Measurements from ENCODE around the gene CTH.

DNA sequence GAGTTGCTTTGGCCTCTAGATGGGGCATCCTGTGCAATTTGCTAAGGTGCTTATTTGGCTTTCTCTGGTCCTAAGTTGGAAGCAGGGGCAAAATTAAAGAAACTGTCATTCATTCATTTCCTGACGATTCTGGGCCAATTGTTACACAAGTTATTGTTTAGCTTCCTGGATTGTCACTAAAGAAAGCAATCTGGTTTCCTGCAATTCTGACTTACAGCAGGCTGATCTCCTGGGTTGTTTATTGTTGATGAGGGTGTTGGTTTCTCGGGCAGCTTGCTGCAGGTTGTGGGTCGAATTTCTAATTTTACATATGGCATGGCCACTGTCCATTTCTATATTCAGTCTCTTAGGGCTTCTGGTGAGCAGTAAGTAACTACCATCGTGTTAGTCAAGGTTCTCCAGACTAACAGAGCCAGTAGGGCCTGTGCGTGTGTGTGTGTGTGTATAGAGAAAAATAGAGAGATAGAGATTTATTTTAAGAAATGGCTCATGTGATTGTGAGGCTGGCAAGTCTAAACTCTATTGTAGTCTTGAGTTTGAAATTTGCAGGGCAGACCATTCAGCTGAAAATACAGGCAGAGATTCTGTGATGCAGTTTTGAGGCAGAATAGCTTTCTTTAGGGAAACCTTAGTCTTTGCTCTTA, 30.4 kb downstream of the CTH start:
- no peak for TF ChIP-seq TCF7L2 (IDR thresholded peaks at IDR 0.05; ENCODE audit: borderline replicate concordance, extremely low read depth, insufficient read depth, insufficient read length)
- TF ChIP-seq, protein P1, sequence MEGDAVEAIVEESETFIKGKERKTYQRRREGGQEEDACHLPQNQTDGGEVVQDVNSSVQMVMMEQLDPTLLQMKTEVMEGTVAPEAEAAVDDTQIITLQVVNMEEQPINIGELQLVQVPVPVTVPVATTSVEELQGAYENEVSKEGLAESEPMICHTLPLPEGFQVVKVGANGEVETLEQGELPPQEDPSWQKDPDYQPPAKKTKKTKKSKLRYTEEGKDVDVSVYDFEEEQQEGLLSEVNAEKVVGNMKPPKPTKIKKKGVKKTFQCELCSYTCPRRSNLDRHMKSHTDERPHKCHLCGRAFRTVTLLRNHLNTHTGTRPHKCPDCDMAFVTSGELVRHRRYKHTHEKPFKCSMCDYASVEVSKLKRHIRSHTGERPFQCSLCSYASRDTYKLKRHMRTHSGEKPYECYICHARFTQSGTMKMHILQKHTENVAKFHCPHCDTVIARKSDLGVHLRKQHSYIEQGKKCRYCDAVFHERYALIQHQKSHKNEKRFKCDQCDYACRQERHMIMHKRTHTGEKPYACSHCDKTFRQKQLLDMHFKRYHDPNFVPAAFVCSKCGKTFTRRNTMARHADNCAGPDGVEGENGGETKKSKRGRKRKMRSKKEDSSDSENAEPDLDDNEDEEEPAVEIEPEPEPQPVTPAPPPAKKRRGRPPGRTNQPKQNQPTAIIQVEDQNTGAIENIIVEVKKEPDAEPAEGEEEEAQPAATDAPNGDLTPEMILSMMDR (IDR thresholded peaks at IDR 0.05 in 2 of 3, conservative IDR thresholded peaks at IDR 0.05 in 1 of 3; ENCODE audit: borderline replicate concordance in 1 of 3, insufficient read depth in 1 of 3, low read depth in 2 of 3, low read length in 2 of 3) = no peak
- TF ChIP-seq JUND (IDR thresholded peaks at IDR 0.05) = no peak
- TF ChIP-seq POLR2AphosphoS5 (IDR thresholded peaks at IDR 0.05; ENCODE audit: low read depth, low read length) = no peak
- TF ChIP-seq SRF (IDR thresholded peaks at IDR 0.05; ENCODE audit: low read depth) = no peak
- no peak for TF ChIP-seq SIN3A (IDR thresholded peaks at IDR 0.05; ENCODE audit: low read depth)
- no peak for TF ChIP-seq YY1 (IDR thresholded peaks at IDR 0.05; ENCODE audit: extremely low read depth, insufficient replicate concordance, low read depth, low read length)
- TF ChIP-seq, protein P2, sequence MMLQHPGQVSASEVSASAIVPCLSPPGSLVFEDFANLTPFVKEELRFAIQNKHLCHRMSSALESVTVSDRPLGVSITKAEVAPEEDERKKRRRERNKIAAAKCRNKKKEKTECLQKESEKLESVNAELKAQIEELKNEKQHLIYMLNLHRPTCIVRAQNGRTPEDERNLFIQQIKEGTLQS (IDR thresholded peaks at IDR 0.05) = no peak
- no peak for TF ChIP-seq SP1 (IDR thresholded peaks at IDR 0.05; ENCODE audit: low read depth)
- no peak for TF ChIP-seq EZH2 (IDR thresholded peaks at IDR 0.05)
- TF ChIP-seq, protein P3, sequence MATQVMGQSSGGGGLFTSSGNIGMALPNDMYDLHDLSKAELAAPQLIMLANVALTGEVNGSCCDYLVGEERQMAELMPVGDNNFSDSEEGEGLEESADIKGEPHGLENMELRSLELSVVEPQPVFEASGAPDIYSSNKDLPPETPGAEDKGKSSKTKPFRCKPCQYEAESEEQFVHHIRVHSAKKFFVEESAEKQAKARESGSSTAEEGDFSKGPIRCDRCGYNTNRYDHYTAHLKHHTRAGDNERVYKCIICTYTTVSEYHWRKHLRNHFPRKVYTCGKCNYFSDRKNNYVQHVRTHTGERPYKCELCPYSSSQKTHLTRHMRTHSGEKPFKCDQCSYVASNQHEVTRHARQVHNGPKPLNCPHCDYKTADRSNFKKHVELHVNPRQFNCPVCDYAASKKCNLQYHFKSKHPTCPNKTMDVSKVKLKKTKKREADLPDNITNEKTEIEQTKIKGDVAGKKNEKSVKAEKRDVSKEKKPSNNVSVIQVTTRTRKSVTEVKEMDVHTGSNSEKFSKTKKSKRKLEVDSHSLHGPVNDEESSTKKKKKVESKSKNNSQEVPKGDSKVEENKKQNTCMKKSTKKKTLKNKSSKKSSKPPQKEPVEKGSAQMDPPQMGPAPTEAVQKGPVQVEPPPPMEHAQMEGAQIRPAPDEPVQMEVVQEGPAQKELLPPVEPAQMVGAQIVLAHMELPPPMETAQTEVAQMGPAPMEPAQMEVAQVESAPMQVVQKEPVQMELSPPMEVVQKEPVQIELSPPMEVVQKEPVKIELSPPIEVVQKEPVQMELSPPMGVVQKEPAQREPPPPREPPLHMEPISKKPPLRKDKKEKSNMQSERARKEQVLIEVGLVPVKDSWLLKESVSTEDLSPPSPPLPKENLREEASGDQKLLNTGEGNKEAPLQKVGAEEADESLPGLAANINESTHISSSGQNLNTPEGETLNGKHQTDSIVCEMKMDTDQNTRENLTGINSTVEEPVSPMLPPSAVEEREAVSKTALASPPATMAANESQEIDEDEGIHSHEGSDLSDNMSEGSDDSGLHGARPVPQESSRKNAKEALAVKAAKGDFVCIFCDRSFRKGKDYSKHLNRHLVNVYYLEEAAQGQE (IDR thresholded peaks at IDR 0.05; ENCODE audit: low read depth) = no peak
- no peak for TF ChIP-seq FOSL1 (IDR thresholded peaks at IDR 0.05; ENCODE audit: low read depth)
- TF ChIP-seq, protein P4, sequence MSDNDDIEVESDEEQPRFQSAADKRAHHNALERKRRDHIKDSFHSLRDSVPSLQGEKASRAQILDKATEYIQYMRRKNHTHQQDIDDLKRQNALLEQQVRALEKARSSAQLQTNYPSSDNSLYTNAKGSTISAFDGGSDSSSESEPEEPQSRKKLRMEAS (IDR thresholded peaks at IDR 0.05) = no peak
- no peak for TF ChIP-seq POLR2A (IDR thresholded peaks at IDR 0.05; ENCODE audit: borderline replicate concordance, extremely low read depth, insufficient read depth, insufficient read length)
